ENCODE measurements around the gene NCR3LG1. TPM values are rescaled to one million over a fixed set of nuclear protein-coding genes. Genes with fewer than 3 reads are reported as not detected.
A peak's percentile ranks its signal among the peaks of the same experiment; 100 is the strongest.

NCR3LG1 gene
- total RNA-seq, 2 donors from 2014 or later = 2.0 to 3.6 TPM

DNA sequence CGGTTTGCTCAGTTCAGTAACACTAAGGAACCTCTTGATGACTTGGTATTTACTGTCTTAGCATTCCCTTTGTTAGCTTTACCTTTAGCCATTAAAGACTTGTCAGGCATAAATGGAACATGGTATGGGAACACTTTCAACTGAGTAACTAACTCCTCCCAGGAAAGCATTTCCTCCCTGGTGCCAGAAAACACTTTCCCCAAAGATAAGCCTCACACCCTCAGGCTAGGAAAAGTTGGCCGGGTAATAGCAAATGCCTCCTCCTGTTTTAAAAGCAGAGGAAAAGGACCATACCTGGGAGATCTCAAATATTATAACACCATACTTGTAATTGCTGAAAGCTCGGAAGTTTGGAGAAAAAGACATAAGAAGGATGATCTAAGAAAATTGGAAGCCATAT, 24.9 kb downstream of the NCR3LG1 start:
- Histone ChIP-seq H3K9me3 (peaks cover 13 to 24% of the 10 kb centered on the region in 2 donors), H3K27me3 (no peaks in the 10 kb centered on the region), H3K4me3 (no peak overlapping the region), H3K27ac (peak overlapping the region in 1 of 2 donors; percentile 50), H3K4me1 (peaks cover 0 to 5% of the 10 kb centered on the region in 2 donors), H3K36me3 (peaks cover 23% of the 10 kb centered on the region)
- no peak for DNase-seq (ENCODE audit: low spot score)
- TF ChIP-seq, protein P1, sequence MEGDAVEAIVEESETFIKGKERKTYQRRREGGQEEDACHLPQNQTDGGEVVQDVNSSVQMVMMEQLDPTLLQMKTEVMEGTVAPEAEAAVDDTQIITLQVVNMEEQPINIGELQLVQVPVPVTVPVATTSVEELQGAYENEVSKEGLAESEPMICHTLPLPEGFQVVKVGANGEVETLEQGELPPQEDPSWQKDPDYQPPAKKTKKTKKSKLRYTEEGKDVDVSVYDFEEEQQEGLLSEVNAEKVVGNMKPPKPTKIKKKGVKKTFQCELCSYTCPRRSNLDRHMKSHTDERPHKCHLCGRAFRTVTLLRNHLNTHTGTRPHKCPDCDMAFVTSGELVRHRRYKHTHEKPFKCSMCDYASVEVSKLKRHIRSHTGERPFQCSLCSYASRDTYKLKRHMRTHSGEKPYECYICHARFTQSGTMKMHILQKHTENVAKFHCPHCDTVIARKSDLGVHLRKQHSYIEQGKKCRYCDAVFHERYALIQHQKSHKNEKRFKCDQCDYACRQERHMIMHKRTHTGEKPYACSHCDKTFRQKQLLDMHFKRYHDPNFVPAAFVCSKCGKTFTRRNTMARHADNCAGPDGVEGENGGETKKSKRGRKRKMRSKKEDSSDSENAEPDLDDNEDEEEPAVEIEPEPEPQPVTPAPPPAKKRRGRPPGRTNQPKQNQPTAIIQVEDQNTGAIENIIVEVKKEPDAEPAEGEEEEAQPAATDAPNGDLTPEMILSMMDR (IDR thresholded peaks at IDR 0.05) = no peak

DNA sequence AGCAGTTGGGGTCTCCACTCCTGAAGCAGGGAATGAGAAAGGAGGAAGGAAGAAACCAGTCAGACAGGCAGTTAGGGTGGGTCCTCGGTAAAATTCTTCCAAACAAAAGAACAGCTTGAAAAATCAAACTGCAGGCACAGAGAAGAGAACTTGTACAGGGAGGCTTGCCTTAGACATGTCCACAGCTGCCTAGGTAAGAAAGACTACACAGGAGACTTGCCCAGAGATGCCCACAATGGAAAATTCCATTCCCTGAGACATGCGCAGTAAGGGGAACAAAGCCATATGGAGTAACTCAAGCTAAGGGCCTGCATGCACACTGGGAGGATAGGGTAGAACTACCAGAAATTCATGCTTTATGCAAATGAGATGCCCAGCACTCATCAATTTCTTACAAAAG, 27.1 kb downstream of the NCR3LG1 start:
- Histone ChIP-seq H3K4me1 (peaks cover 0 to 12% of the 10 kb centered on the region in 2 donors), H3K36me3 (peaks cover 2% of the 10 kb centered on the region), H3K27ac (no peak overlapping the region), H3K4me3 (no peak overlapping the region), H3K9me3 (peaks cover 0 to 3% of the 10 kb centered on the region in 2 donors), H3K27me3 (no peaks in the 10 kb centered on the region)
- TF ChIP-seq, protein P1 (IDR thresholded peaks at IDR 0.05) = no peak
- DNase-seq (ENCODE audit: low spot score) = no peak

- DNase-seq (ENCODE audit: low spot score) = no peak
- H3K9me3 ChIP-seq = no peaks in the 10 kb centered on the region
- TF ChIP-seq, protein P1 (IDR thresholded peaks at IDR 0.05) = no peak
- peaks cover 0 to 3% of the 10 kb centered on the region in 2 donors for H3K27me3 ChIP-seq
- H3K4me1 ChIP-seq = peaks cover 0 to 18% of the 10 kb centered on the region in 2 donors
- H3K4me3 ChIP-seq = no peak overlapping the region
- H3K36me3 ChIP-seq = no peaks in the 10 kb centered on the region
- H3K27ac ChIP-seq = no peak overlapping the region
These were observed 28.0 kb downstream of the NCR3LG1 start for GRCh38 chr11:17379383-17380180.

DNA sequence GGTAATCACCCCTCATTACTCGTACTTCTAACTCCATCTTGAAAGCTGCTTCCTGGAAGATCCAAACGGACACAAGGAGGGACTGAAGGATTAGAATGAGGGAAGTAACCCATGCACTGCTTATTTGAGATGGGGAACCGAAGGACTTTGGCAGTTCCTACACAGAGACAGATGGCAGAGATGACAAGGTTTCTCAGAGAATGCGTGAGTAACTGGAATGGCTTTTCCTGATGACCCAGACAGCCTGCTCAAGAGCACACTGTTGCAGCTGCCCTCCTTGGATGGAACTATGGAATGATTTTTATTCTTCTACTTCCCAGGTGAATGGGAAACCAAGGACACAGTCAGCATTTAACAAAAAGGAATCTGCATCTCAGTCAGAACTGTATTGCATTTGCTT, 29.6 kb downstream of the NCR3LG1 start:
- no peaks in the 10 kb centered on the region for H3K9me3 ChIP-seq
- H3K4me3 ChIP-seq = no peak overlapping the region
- H3K27ac ChIP-seq = no peak overlapping the region
- TF ChIP-seq, protein P1 (IDR thresholded peaks at IDR 0.05) = no peak
- no peaks in the 10 kb centered on the region for H3K36me3 ChIP-seq
- H3K27me3 ChIP-seq = peaks cover 0 to 3% of the 10 kb centered on the region in 2 donors
- no peak for DNase-seq (ENCODE audit: low spot score)
- peaks cover 0 to 28% of the 10 kb centered on the region in 2 donors for H3K4me1 ChIP-seq

DNA sequence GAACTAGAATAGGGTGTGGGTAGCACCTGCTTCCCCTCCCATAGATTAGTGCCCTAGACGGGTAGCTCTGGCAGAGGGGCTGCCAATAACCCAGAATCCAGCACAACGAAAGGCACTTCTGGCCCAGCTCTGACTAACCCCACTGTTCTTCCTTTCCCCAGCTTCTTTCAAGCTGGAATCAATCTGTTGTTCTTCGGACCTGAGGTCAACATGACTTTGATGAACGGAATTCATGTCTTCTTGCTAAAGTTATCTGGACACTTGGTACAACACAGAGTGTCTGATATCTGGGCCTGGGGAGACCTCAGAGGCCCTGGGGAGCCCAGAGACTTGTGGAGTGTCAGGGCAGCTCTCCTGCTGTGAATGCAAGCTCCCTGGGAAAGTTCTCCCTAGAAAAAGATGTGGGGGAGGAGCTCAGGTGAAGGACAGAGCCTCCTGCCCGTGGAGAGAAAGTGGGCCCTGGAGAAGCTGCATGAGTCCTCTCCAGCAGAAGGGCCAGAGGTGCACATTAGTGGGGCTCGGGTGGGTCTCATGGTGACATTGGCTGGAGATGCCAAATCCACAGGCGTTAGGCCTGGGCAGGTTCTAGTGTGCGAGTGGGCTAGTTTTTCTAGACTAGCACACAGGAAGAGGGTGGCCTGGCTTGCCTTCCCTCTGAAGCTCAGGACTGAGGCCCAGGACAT, 30.6 kb downstream of the NCR3LG1 start:
- TF ChIP-seq, protein P1 (IDR thresholded peaks at IDR 0.05) = no peak
- H3K9me3 ChIP-seq = no peaks in the 10 kb centered on the region
- no peak overlapping the region for H3K27ac ChIP-seq
- H3K4me1 ChIP-seq = peaks cover 0 to 29% of the 10 kb centered on the region in 2 donors
- no peak overlapping the region for H3K4me3 ChIP-seq
- DNase-seq (ENCODE audit: low spot score) = no peak
- no peaks in the 10 kb centered on the region for H3K36me3 ChIP-seq
- H3K27me3 ChIP-seq = peaks cover 0 to 3% of the 10 kb centered on the region in 2 donors
